Activated naive CD4-positive, alpha-beta T cell treated with anti-CD3 and anti-CD28 coated beads, Interleukin-2, amount 10 ng/mL, durations not matched to agents 7 days and 5 days (primary cell): ENCODE results near the gene STX16.

Experiments used
- CTCF ChIA-PET: fragments of 350-600 bp; sonication (Branson Sonifier 250); formaldehyde crosslinking; loops from one replicate; lab custom pipeline; 2021; ENCODE audit warnings: antibody characterized with exemption; lab: Charles Lee
- DNase-seq: peaks from one replicate; pipeline ENCODE4 v3.0.0-alpha.2; 2020
- H3K27ac Mint-ChIP-seq: one replicate; pipeline ENCODE4 v1.8.0; 2021; ENCODE audit warnings: mild to moderate bottlenecking, moderate library complexity, mixed read lengths
- H3K27me3 Mint-ChIP-seq: one replicate; pipeline ENCODE4 v1.8.0; 2021; ENCODE audit warnings: mild to moderate bottlenecking, mixed read lengths
- H3K36me3 Mint-ChIP-seq: one replicate; pipeline ENCODE4 v1.8.0; 2021; ENCODE audit warnings: mixed read lengths
- H3K4me1 Mint-ChIP-seq: one replicate; pipeline ENCODE4 v1.8.0; 2021; ENCODE audit warnings: mixed read lengths
- H3K4me3 Mint-ChIP-seq: one replicate; pipeline ENCODE4 v1.8.0; 2021; ENCODE audit warnings: mild to moderate bottlenecking, moderate library complexity, mixed read lengths
- H3K9me3 Mint-ChIP-seq: one replicate; pipeline ENCODE4 v1.8.0; 2021; ENCODE audit warnings: mixed read lengths

STX16 gene

GRCh38 chr20:58623579-58624473 is 27.3 kb upstream of the STX16 start:
- DNase-seq = no peak
- H3K36me3 Mint-ChIP-seq = no peaks in the 10 kb centered on the region
- H3K9me3 Mint-ChIP-seq = no peaks in the 10 kb centered on the region
- CTCF ChIA-PET = no interaction called here
- no peaks in the 10 kb centered on the region for H3K4me1 Mint-ChIP-seq
- H3K27me3 Mint-ChIP-seq = peaks cover 36% of the 10 kb centered on the region
- H3K4me3 Mint-ChIP-seq = no peak overlapping the region
- no peak overlapping the region for H3K27ac Mint-ChIP-seq

DNA sequence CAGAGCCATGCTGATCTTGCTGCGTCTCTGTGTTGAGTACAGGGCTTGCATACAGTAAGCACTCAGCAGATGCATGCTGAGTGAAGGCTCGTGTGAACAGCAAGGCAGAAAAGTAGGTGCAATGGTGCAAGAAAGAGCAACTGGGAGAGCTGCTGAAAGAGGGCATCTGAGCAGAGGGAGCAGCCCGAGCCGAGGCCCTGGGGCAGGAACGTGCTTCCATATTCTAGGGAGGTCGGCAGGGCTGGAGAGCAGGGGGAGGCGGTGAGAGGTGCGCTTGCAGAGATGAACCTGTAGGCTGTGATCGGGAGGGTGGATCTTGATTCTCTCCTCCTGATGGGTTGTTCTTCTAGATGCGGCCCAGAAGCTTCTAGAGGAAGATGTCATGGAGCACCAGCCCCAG is 26.4 kb upstream of the STX16 start:
- Mint-ChIP-seq H3K9me3 (no peaks in the 10 kb centered on the region), H3K4me1 (no peaks in the 10 kb centered on the region), H3K27ac (no peak overlapping the region), H3K4me3 (no peak overlapping the region), H3K27me3 (peaks cover 28% of the 10 kb centered on the region), H3K36me3 (no peaks in the 10 kb centered on the region)
- no peak for DNase-seq
- CTCF ChIA-PET = interaction anchor here (0.8 kb wide), 1 partner anchor 24 kb away, joined by 4 read pairs; no protein-coding TSS in a partner anchor

GRCh38 chr20:58625585-58625984 is 25.5 kb upstream of the STX16 start:
- H3K4me3 Mint-ChIP-seq = no peak overlapping the region
- H3K36me3 Mint-ChIP-seq = no peaks in the 10 kb centered on the region
- CTCF ChIA-PET = interaction anchor here (0.5 kb wide), 1 partner anchor 193 kb away, joined by 3 read pairs; no protein-coding TSS in a partner anchor
- H3K4me1 Mint-ChIP-seq = no peaks in the 10 kb centered on the region
- H3K9me3 Mint-ChIP-seq = no peaks in the 10 kb centered on the region
- H3K27me3 Mint-ChIP-seq = peaks cover 24% of the 10 kb centered on the region
- no peak for DNase-seq
- H3K27ac Mint-ChIP-seq = no peak overlapping the region

DNA sequence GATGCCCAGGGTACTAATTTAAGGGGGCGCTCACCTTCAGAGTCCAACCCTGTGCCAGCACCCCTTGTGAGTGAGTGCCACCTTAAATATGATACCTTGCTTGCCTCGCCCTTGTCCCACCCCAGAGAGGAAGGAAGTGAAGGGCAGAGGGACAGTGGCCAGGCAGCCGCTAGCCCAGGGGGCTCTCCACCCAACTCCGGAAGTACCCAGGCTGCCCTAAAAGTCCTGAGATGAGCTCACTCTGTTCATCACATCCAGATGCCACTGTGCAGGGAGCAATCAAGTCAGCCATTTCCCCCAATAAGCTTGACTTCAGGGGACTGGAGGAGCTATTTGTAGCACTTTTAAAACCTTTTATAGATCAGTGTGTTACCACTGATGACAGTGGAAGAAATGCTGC is 25.0 kb upstream of the STX16 start:
- CTCF ChIA-PET = interaction anchor here (0.5 kb wide), 1 partner anchor 193 kb away, joined by 3 read pairs; no protein-coding TSS in a partner anchor
- Mint-ChIP-seq H3K4me1 (no peaks in the 10 kb centered on the region), H3K27me3 (peaks cover 19% of the 10 kb centered on the region), H3K9me3 (no peaks in the 10 kb centered on the region), H3K4me3 (no peak overlapping the region), H3K27ac (no peak overlapping the region), H3K36me3 (no peaks in the 10 kb centered on the region)
- DNase-seq = no peak

GRCh38 chr20:58627212-58628072 is 23.6 kb upstream of the STX16 start:
- CTCF ChIA-PET = no interaction called here
- H3K27me3 Mint-ChIP-seq = peaks cover 8% of the 10 kb centered on the region
- no peaks in the 10 kb centered on the region for H3K4me1 Mint-ChIP-seq
- DNase-seq = no peak
- H3K27ac Mint-ChIP-seq = no peak overlapping the region
- H3K36me3 Mint-ChIP-seq = no peaks in the 10 kb centered on the region
- no peak overlapping the region for H3K4me3 Mint-ChIP-seq
- H3K9me3 Mint-ChIP-seq = no peaks in the 10 kb centered on the region

DNA sequence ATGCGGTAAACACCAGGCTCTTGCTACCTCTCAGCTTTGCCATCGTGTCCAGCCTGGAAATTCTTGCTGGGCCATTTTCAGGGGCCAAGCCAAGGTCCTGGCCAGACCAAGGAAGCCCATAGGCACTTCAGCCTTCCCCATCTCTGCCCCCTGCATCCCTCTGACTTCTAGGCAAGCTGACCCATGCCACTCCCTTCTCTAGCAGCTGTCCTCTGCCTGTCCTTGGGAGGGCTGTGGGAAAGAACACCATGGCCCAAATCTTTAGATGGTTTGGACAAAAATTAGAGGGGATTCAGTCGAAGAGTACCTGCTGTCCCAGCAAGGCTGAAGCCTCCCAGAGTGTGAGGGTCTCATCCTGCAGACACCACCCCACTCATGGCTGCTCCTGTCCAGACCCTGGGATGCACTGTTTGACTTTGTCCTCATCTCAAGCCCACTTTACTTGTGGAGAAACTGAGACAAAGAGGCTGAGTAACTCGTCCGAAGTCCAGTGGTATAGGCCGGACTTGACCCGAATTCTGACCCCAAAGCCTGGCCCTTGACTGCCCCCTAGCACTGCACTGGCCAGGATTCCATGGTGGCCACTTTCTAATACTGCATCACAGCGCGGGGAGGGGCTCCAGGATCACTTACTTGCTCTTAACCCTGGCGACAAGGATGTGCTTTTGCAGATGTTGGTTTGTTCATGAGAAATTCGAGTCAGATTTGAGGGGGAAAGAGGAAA is 22.4 kb upstream of the STX16 start:
- DNase-seq = no peak
- H3K27me3 Mint-ChIP-seq = peaks cover 8% of the 10 kb centered on the region
- H3K36me3 Mint-ChIP-seq = no peaks in the 10 kb centered on the region
- no peaks in the 10 kb centered on the region for H3K4me1 Mint-ChIP-seq
- H3K4me3 Mint-ChIP-seq = no peak overlapping the region
- no peaks in the 10 kb centered on the region for H3K9me3 Mint-ChIP-seq
- CTCF ChIA-PET = interaction anchor here (1.1 kb wide), 1 partner anchor 13 kb away, joined by 3 read pairs; no protein-coding TSS in a partner anchor
- no peak overlapping the region for H3K27ac Mint-ChIP-seq

GRCh38 chr20:58629215-58629580 is 21.9 kb upstream of the STX16 start:
- no peak overlapping the region for H3K27ac Mint-ChIP-seq
- no peaks in the 10 kb centered on the region for H3K9me3 Mint-ChIP-seq
- no peaks in the 10 kb centered on the region for H3K36me3 Mint-ChIP-seq
- H3K27me3 Mint-ChIP-seq = peaks cover 8% of the 10 kb centered on the region
- CTCF ChIA-PET = interaction anchor here (1.1 kb wide), 1 partner anchor 13 kb away, joined by 3 read pairs; no protein-coding TSS in a partner anchor
- H3K4me1 Mint-ChIP-seq = peaks cover 4% of the 10 kb centered on the region
- DNase-seq = no peak
- H3K4me3 Mint-ChIP-seq = no peak overlapping the region

- no peak for DNase-seq
Measured at GRCh38 chr20:58630063-58630462, 21.0 kb upstream of the STX16 start.

GRCh38 chr20:58633161-58634053 is 17.7 kb upstream of the STX16 start:
- Mint-ChIP-seq H3K27ac (no peak overlapping the region), H3K9me3 (no peaks in the 10 kb centered on the region), H3K27me3 (peaks cover 10% of the 10 kb centered on the region), H3K36me3 (no peaks in the 10 kb centered on the region), H3K4me3 (no peak overlapping the region), H3K4me1 (peaks cover 13% of the 10 kb centered on the region)
- no peak for DNase-seq
- CTCF ChIA-PET = no interaction called here

More at GRCh38 chr20:58630063-58630462, 21.0 kb upstream of the STX16 start:
- CTCF ChIA-PET = interaction anchor here (1.5 kb wide), 1 partner anchor 8 kb away, joined by 6 read pairs; no protein-coding TSS in a partner anchor
- Mint-ChIP-seq H3K36me3 (no peaks in the 10 kb centered on the region), H3K27ac (no peak overlapping the region), H3K27me3 (peaks cover 8% of the 10 kb centered on the region), H3K4me1 (peaks cover 12% of the 10 kb centered on the region), H3K4me3 (no peak overlapping the region), H3K9me3 (no peaks in the 10 kb centered on the region)

DNA sequence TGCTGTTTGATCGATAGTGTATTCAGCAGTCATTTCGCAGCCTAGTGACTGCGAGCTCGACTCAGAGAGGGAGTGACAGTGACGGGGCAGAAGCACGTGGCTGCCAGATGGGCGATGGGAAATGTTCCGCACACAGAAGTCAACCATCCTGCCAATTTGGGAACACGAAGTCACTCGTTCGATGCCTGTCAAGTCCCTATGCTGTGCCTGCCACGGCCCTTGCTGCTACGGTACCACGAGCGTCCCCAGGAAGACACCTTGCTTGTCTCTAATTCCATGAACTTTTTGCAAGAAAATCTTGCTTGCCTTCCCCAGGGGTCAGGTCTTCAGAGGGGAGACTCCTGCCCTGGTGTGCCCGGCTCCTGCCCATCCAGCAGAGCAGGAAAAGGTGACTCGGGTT is 17.0 kb upstream of the STX16 start:
- Mint-ChIP-seq H3K27me3 (peaks cover 16% of the 10 kb centered on the region), H3K27ac (no peak overlapping the region), H3K9me3 (no peaks in the 10 kb centered on the region), H3K4me1 (peaks cover 13% of the 10 kb centered on the region), H3K4me3 (no peak overlapping the region), H3K36me3 (no peaks in the 10 kb centered on the region)
- DNase-seq = no peak
- CTCF ChIA-PET = interaction anchor here (1.0 kb wide), 1 partner anchor 14 kb away, joined by 3 read pairs; no protein-coding TSS in a partner anchor

DNA sequence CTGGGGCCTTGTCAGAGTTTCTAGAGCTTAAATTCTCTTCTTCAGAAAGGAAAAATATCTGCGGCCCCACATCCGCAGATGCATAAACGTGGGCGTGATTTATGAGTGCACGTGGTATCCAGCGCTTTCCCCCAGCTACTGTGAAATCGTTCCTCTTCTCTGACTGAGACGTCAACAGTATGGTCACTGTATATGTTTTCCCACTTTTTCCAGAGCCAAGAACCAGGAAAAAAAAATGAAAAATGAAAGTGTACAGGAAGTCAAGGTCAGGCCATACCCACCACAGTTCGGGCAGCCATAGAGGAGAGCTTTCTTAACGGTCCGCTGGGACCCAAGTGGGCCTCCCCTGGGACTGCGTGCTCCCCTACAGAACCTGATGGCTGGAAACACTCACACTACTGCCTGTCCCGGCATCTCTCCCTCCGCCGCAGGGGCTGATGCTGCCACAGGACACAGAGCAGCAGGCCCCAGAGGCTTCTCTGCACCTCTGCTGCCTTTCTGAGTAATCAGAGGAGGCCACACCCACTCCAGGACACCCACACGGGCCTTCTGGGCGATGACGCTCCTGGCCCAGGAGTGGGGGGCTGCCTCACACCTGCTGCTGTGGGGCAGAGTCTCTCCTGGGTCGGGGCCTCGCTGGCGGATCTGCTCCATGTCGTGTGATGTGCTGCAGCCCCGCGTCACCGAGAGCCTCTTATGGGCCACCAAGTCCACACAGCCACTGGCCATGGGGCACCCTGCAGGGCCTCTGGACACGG is 16.4 kb upstream of the STX16 start:
- Mint-ChIP-seq H3K4me3 (no peak overlapping the region), H3K4me1 (peaks cover 13% of the 10 kb centered on the region), H3K27ac (no peak overlapping the region), H3K36me3 (no peaks in the 10 kb centered on the region), H3K27me3 (peaks cover 23% of the 10 kb centered on the region), H3K9me3 (no peaks in the 10 kb centered on the region)
- CTCF ChIA-PET = interaction anchor here (1.0 kb wide), 1 partner anchor 13 kb away, joined by 3 read pairs; no protein-coding TSS in a partner anchor
- DNase-seq = peak; percentile 22

GRCh38 chr20:58635279-58635665 is 15.8 kb upstream of the STX16 start:
- Mint-ChIP-seq H3K27me3 (peaks cover 28% of the 10 kb centered on the region), H3K4me1 (peaks cover 13% of the 10 kb centered on the region), H3K27ac (no peak overlapping the region), H3K4me3 (no peak overlapping the region), H3K9me3 (no peaks in the 10 kb centered on the region), H3K36me3 (no peaks in the 10 kb centered on the region)
- DNase-seq = no peak
- CTCF ChIA-PET = no interaction called here
